Left colon (tissue), 2 donors: ENCODE data around the gene SP1. TPM values are rescaled to one million over a fixed set of nuclear protein-coding genes. Genes with fewer than 3 reads are reported as not detected.
"Not testable (repeated sequence)": the region's sequence is repeated elsewhere in the genome, so short reads cannot be mapped to it uniquely, and the experiment has no call there.

Source experiments
- ATAC-seq: fragments of 200-7000 bp; cut with Tn5 transposase; one replicate; pipeline ENCODE4 v1.9.1; 2020; ENCODE audit warnings: mild to moderate bottlenecking, moderate library complexity
- DNase-seq, 2 donors: peaks; one replicate each; pipeline ENCODE4 v3.0.0-alpha.2; 2020
- intact Hi-C, 2 donors: fragments of 100-400 bp; cut with DNase I in 1 of 2; cut with micrococcal nuclease in 1 of 2; formaldehyde crosslinking; loops; one replicate each; pipeline versions ENCODE4 v1.11.2 to v1.14.0; 2022; cut with DNase I, micrococcal nuclease
- long read RNA-seq: library from polyadenylated mRNA; unstranded; transcript quantifications from one replicate; pipeline ENCODE4 v2.0.0, GENCODE V29; 2021
- total RNA-seq, 2 donors: library from RNA; stranded (reverse); fragmentation: NEBNext Ultra II Directional; extraction: Animal tissue kit (Norgen Biotek cat#: 25700); gene quantifications; one replicate each; pipeline ENCODE4 v1.2.1, GENCODE V29; 2021
- donor health status: DM: no; HTN: no; CAD: no.
- donor health status: DM: yes; HTN: yes; CAD: no.

Gene SP1
- total RNA-seq, result 10 to 100 TPM; 85.2 to 98.2 TPM
- long read RNA-seq, partial matches to known transcripts, result 16 of 24 reads
- long read RNA-seq, other reads (novel, unspliced or antisense), result 7 of 24 reads

DNA sequence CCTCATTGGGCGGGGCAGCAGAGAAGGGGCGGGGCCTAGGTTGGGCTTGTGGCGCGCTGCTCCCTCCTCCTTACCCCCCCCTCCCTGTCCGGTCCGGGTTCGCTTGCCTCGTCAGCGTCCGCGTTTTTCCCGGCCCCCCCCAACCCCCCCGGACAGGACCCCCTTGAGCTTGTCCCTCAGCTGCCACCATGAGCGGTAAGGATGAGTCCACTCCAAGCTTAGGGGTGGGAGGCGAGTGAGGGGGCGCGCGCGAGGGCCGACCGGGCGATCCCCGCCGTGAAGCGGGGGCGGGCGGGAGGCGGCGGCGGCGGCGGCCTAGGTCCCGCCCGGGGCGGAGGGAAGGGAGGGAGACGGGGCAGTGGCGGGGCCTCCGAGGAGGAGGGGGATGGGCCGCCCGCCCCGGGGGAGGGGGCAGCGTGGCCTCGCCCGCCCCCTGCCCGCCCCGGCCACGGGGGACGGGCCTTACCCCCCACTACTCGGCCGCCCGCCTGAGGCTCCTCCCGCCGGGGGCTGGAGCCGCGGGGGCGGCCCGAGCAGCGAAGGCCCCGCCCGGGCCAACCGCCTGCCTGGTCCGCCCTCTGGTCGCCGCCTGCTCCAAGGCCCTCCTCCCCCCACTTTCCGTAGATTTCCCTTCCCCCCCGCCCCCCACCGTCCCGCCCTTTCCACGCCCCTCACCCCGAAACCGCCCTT is at the start of gene SP1:
TSS of gene SP1 (plus strand) at position 73 of the 690 bp plus-strand sequence. CDS start at position 189, 116 bp downstream.
- intact Hi-C loops, result no loop called here
- DNase-seq, result peak; percentile 93 to 96

DNA sequence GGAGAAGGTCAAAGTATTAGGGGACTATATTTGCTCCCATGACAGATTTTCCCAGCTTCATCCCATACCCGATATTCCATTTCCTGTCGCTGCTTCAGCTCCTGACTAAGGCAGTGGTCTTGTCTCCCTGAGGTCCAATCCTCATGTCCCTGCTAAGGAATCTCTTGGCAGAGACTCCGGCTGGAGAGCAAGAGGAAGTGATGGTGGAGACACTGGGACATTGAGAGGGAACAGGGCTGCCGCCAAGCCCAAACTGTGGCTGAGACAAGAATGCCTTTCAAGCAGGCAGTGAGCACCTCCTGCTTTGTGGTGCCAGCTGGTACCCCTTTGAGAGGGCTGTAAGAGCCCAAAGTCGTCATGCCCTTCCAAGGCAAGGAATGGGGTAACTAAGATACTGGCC is 49.3 kb upstream of the SP1 start:
- ATAC-seq (no peak), DNase-seq (no peak)
- intact Hi-C loops, result no loop called here

More for the DNA sequence above, at the start of gene SP1:
- ATAC-seq, result peak; percentile 68

DNA sequence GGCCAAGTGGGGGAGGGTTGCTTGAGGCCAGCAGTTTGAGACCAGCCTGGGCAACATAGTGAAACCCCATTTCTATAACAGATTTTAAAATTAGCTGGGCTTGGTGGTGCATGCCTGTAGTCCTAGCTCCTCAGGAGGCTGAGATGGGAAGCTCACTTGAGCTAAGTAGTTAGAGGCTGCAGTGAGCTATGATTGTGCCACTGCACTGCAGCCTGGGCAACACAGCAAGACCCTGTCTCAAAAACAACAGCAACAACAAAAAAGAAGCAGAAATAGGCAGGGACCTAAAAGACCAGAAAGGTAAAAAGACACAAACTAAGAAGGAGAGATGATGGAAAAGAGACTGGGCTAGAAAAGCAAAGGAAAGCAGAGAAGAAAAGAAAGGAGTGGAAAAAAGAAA is 47.6 kb upstream of the SP1 start:
- ATAC-seq, DNase-seq, intact Hi-C loops: not testable (repeated sequence)

DNA sequence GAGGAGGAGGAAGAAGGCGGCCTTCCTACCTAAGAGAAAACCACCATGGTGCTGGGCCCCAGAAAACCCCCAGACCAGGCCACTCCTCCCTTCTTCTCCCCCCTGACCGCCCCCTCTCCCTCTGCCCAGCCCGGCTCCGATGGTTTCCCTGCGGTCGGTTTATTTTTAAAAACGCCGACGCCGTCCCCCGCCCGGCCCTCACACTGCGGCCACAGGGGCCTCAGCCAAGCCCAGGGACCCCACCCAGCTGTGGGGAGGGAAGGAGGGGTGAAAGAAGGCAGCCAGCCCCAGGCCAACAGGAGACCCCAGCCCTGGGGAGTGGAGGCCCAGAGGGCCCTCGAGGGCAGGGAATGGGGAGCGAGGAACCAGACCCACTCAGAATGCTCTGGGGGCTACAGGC is 47.2 kb upstream of the SP1 start:
- intact Hi-C loops, result no loop called here
- no peak for ATAC-seq
- DNase-seq, result no peak

DNA sequence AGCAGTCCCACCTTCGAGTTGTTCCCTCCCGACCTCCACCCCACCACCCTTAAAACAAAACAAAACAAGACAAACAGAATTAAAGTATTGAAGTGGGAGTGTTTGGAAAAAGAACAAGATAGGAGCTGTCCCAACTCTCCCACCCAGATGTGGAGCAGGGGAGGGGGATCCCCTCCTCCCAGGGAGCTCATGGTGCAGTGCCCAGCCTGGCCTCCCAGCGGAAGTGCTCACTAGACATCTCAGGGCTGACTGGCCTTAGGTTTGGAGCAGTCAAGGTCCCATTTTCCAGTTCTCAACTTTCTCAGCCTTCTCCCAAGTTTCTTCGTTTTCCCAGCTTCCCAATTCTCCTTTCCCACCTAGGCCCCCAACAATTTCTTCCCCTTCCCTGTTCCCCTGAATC is 46.7 kb upstream of the SP1 start:
- no peak for ATAC-seq

DNA sequence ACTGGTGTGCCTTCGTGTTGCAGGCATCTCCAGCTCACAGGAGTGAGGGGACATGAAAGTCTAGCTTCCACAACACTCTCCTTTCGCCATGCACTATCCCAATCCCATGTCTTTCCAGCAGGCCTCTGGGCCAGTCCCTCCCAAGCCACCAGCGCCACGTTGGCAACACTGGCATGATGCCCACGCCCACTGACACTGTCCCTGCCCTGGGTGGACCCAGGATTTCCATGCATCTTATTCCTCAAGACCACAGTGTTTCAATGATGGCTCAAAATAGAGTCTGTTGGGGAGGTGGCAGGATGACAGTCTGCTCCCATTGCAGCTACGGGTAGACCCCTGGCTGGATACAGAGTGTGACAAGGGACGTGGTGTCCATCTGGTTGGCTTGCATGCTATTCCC is 46.1 kb upstream of the SP1 start:
- ATAC-seq, result no peak
- intact Hi-C loops, result no loop called here
- DNase-seq, result no peak

More for the DNA sequence above, 46.7 kb upstream of the SP1 start:
- DNase-seq, result no peak
- intact Hi-C loops, result no loop called here

DNA sequence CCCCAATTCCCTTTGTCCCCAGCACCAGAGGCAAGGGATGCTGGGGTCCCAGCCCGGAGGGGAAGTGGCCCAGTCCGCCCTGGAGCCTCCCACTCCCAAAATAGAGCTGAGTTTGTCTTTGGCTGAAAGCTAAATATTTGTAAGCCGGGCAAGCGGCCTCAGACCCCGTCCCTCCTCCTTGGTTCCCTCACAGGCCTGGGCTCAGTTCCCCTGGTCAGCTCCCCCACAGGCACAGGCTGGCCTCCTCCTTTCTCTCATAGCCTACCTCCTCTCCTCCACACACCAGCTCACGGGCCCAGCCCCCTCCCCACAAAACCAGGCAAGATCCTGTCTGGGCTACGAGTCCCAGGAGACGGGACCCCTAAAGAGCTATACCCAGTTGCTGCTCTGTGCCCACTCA is 45.2 kb upstream of the SP1 start:
- ATAC-seq, result no peak
- intact Hi-C loops, result no loop called here
- DNase-seq, result no peak

DNA sequence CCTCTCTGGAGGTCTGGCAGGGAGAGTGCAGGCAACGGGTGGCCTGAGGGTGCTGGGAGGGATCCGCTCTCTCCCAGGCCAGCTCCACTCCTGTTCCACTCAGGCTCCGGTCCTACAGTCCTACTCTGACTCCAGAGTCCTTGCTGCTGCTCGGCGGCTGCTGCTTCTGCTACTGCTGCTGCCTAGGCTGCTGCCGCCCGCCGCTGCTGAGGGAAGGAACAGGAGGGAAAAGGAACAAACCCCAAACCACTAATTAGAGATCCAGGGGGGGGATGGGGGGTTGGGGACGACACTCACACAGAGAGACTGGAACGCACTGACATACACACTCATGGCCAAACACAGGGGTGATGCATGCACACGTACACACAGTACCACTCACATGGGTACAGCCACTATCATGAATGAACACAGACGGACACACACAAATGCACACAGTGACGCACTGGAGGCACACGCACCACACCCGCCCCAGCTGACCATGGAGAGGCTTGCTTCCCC is 43.7 kb upstream of the SP1 start, which contains the start of gene SP7:
TSS of gene SP7 (minus strand) at position 174 of the 501 bp plus-strand sequence. CDS start 708 bp downstream, outside the sequence.
- ATAC-seq, result no peak
- intact Hi-C loops, result no loop called here
- DNase-seq, result no peak

DNA sequence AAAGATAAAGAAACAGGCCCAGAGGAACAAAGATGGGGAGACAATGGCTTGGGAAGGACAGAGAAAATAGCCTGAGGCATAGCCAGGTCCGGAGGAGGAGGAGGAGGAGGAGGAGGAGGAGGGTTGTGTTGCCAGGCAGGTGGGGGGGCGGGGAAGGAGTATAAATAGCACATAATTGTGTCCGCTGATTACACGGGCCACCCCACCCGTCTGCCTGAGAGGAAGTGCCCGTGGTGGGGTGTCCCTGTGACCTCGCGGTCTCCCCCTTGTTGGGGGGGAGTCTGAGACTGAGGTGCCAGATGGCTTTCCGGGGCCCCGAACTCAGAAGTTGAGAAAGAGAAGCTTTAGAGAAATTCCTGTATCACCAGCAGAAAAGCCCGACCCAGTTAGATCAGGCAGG is 42.0 kb upstream of the SP1 start:
- DNase-seq (no peak), ATAC-seq (no peak)
- intact Hi-C loops, result no loop called here

DNA sequence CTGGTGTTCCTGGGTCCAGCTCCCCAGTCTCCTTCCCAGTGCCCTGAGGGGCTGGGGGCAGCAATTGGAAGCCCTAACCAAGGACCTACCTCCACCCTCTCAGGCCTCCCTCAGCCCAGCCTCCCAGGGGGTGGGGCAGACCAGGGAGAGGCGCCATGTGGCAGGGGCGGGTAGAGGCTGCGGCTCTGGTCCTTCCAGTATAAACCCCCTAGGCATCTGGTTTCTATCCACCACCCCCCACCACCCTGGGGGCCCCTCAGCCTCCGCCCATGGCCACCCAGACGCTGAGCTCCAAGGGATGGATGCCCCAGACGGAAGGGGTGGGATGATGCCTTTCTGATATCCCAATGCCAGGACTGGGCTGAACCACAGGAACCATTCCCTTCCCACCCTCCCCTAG is 41.1 kb upstream of the SP1 start:
- intact Hi-C loops, result no loop called here
- no peak for ATAC-seq
- no peak for DNase-seq

DNA sequence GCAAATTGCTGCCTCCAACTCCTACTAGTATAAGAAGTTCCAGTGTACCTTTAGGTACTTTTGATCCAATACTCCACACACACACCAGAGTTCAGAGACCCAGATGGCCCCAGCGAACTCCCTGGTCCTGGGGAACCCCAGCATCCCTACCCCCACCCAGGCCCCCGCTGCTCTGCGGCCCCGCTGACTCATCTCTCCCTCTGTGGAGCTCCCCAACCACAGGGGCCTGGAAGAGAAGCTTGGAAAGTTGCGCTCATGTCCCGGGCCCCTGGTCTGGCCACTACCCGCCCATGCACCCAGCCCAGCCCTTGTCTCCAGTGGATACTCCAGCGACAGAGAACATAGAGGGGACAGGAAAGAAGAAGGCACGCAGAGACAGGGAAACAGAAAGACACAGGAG is 39.6 kb upstream of the SP1 start:
- DNase-seq (no peak), ATAC-seq (no peak)
- intact Hi-C loops, result loop anchor here in 1 of 2 donors (10.0 kb wide), 1 partner anchor 164 kb away; the partner anchor contains the start of genes NPFF and TARBP2

DNA sequence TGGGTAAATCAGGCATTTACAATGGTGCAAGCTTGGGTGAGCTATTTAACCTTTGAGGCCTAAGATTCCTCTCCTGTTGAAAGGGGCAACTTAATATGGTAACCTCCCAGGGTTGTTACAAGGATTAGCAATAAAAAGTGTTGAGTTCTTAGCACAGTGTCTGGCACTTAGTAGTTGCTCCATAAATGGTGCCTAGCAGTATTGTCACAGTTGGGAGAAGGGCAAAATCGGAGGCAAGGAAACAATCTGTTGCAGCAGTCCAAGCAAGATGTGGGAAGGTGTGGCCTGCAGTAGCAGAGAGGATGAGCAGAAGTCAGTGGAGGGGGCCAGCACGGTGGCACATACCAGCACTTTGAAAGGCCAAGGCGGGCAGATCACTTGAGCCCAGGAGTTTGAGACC is 36.5 kb upstream of the SP1 start:
- no peak for ATAC-seq
- intact Hi-C loops, result loop anchor here in 1 of 2 donors (10.0 kb wide), 1 partner anchor 161 kb away; the partner anchor contains the start of genes NPFF and TARBP2
- no peak for DNase-seq

DNA sequence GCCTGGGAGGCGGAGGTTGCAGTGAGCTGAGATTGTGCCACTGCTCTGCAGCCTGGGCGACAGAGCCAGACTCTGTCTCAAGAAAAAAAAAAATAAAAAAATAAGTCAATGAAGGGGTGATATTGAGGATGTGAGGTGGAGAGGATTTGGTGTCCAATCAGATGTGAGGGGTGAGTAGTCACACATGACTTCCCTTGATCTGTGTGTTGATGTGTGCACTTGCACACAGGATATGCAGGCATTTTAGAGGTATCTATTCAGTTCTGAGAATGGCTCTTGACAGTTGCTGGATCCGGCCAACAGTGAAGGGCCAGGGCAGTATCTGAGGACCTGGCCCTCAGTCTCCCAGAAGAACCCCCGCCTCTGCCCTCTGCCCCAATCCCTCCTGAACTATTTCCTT is 36.0 kb upstream of the SP1 start:
- intact Hi-C loops, result loop anchor here in 1 of 2 donors (10.0 kb wide), 1 partner anchor 161 kb away; the partner anchor contains the start of genes NPFF and TARBP2
- DNase-seq, result no peak
- ATAC-seq, result no peak

DNA sequence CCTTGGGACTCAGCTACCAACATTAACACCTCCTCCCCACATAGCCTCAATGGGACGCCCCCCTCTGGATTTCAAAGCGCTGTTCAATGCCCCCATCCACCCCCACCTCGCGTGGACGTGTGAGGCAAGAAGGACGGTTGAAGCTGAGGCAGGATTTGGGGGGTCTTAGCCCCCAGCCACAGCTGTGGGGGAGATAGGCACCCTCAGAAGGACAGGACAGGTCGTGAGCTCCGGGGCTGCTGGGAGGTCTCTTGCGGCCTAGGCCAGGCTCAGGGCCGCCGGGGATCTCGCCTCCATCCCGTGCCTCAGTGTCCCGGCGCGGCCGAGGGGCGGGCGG is 35.5 kb upstream of the SP1 start:
- ATAC-seq, result no peak
- DNase-seq, result no peak
- intact Hi-C loops, result loop anchor here in 1 of 2 donors (10.0 kb wide), 1 partner anchor 160 kb away; the partner anchor contains the start of genes NPFF and TARBP2

DNA sequence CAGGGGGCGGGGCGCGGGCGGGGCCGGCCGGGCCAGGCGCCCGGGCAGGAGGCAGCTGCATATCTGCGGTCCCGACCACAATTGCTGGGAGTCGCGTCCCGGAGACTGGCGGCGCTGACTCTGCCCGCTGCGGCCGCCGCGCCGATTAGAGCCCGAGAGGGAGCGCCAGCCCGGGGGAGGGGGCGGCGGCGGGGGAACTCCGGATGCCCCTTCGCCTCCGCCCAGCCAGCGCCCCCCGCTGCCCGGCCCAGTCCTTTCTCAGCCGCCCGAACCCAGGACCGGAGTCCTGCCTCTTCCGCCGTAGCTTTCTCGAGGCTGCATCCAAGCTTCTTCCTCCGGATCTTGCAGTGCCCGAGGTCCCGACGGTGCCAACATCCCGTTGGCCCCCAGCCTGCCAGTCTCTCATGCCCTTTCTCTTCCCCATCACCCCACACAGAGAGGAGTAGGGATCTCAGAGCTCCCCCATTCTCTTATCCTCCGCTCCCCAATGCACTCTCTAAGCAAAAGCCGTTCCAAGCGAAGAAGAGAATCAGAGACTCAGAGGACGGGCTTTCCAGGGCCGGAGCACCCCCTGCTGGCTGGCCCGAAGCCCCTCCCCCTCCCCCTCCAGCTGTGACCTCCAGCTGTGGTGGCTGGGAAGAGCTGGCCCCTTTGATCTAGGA is 35.0 kb upstream of the SP1 start:
- intact Hi-C loops, result loop anchor here in 1 of 2 donors (10.0 kb wide), 1 partner anchor 160 kb away; the partner anchor contains the start of genes NPFF and TARBP2
- peak; percentile 71 to 80 for DNase-seq
- ATAC-seq, result peak; percentile 92

DNA sequence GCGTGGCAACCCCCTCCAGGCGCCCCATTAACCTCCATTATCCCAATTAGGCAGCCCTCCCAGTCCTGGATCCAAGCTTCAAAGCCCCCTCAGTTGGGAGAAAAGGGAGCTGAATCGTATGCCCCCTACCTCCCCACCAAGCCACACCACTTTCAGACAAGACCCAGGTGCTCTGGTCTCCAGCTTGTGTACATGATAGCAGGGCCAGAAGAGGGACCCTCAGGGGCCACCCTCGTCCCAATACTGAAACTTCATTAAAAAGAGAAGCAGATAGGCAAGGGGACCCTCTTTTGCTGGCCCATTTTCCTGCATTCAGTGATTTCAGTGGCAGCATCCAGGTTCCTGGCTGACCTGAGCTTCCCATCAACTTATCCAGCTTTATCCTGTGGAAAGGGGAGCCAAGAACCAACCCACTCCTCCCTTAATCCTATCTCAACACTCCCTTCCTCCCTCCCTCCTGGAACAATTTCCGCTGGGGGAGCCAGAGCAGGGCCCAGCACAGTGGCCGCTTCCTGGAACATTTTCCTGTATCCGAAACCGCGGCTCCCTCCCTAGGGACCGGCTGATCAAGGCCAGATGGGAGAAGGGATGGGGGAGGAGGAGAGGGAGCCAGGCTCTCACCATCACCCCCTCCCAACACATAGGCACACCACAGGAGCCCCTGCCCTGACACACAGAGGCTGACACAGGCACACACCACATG is 34.3 kb upstream of the SP1 start:
- DNase-seq (no peak), ATAC-seq (no peak)
- intact Hi-C loops, result loop anchor here in 1 of 2 donors (10.0 kb wide), 1 partner anchor 159 kb away; the partner anchor contains the start of genes NPFF and TARBP2

DNA sequence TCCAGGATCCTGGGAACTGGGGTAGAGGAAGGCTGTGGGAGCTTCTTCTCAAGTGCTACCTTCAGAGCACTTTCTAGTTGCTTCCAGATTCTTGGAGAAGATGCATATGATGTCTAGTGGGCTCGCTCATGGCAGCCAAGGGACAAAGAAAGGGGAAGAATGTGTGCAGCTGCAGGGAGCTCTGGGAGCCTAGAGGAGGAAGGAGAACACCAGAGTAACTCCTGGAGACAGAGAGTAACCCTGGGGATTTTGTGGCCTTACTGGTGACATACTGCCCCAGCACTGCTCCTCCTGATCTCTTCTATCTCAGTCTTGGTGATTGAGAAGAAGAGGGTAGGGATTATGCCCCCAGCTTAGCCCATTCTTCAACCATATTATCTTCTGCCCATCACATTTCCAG is 33.5 kb upstream of the SP1 start:
- no peak for ATAC-seq
- no peak for DNase-seq
- intact Hi-C loops, result loop anchor here in 1 of 2 donors (10.0 kb wide), 1 partner anchor 158 kb away; the partner anchor contains the start of genes NPFF and TARBP2

DNA sequence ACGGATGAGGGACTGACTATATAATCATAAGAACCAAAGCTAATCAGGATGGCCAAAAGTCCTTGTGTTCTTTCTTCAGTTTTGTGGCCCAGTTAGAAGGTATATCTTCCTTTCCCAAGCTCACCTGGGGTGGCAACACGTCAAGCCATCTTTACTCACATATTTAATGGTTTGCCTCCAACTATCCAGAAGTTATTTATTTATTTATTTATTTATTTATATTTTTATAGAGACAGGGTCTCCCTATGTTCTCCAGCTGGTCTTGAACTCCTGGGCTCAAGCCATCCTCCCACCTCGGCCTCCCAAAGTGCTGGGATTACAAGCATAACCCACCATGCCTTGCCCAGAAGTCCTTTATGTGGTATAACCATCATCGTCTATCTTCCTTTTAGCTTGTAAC is 32.1 kb upstream of the SP1 start:
- intact Hi-C loops, result loop anchor here in 1 of 2 donors (10.0 kb wide), 1 partner anchor 157 kb away; the partner anchor contains the start of genes NPFF and TARBP2
- no peak for DNase-seq

More for the DNA sequence above, 32.1 kb upstream of the SP1 start:
- ATAC-seq, result no peak
